Endothelial cell of umbilical vein (primary cell): Measurements from ENCODE around the gene MRPL55. TPM values are rescaled to one million over a fixed set of nuclear protein-coding genes. Genes with fewer than 3 reads are reported as not detected.

Experiments used
- BruUV-seq: library from RNA; stranded (reverse); fragments of 400-500 nt; replicated peaks from 2 replicates; lab custom pipeline; 2021; lab: Mats Ljungman, UMichigan
- CTCF ChIA-PET: fragments of 300-600, 350-600 bp; sonication (Branson Sonifier 250); formaldehyde crosslinking; loops from one replicate; lab custom pipeline; 2021; ENCODE audit warnings: antibody characterized with exemption, inconsistent platforms; lab: Charles Lee
- POLR2A ChIA-PET: fragments of 300-600, 350-600 bp; sonication (Branson Sonifier 250); formaldehyde crosslinking; loops from one replicate; lab custom pipeline; 2021; ENCODE audit warnings: antibody characterized with exemption, inconsistent platforms; lab: Charles Lee
- DNase-seq: peaks from one replicate; pipeline ENCODE4 v3.0.0-alpha.2; 2011; ENCODE audit warnings: low read depth, low spot score
- FAIRE-seq: peaks from 2 replicates; lab custom pipeline; 2011; peaks lifted over from hg19 to GRCh38; lab: Jason Lieb, UNC
- H2AFZ ChIP-seq: 2 replicates; pipeline ENCODE4 v1.6.0; 2012; ENCODE audit warnings: low read depth, low read length, control low read depth, inconsistent platforms
- H3K27ac ChIP-seq: 2 replicates; pipeline ENCODE4 v1.5.1; 2011; ENCODE audit warnings: low read depth, mild to moderate bottlenecking, control low read depth, low read length, moderate library complexity; ENCODE audit not compliant: insufficient read depth
- H3K27me3 ChIP-seq, 2 experiments: 2 replicates each; pipeline versions ENCODE4 v1.6.0 to v1.6.1; 2011; ENCODE audit warnings: low read length in 2 of 2, mixed read lengths in 1 of 2; ENCODE audit not compliant: control insufficient read depth in 2 of 2, insufficient read depth in 2 of 2
- H3K36me3 ChIP-seq, 2 experiments: 2 replicates in 1 of 2; 3 replicates in 1 of 2; pipeline ENCODE4 v1.5.1; 2011; ENCODE audit warnings: low read length in 2 of 2, mild to moderate bottlenecking in 1 of 2, moderate library complexity in 1 of 2; ENCODE audit not compliant: control insufficient read depth in 2 of 2, insufficient read depth in 2 of 2; ENCODE audit errors: extremely low read depth in 1 of 2
- H3K4me1 ChIP-seq: 3 replicates; pipeline ENCODE4 v1.5.1; 2011; ENCODE audit warnings: mild to moderate bottlenecking, low read length; ENCODE audit not compliant: control insufficient read depth, insufficient read depth; ENCODE audit errors: extremely low read depth
- H3K4me2 ChIP-seq: 2 replicates; pipeline ENCODE4 v1.6.1; 2011; ENCODE audit warnings: low read length, control low read depth, mixed read lengths; ENCODE audit not compliant: insufficient read depth
- H3K4me3 ChIP-seq, 3 experiments: fragments of 200-600 bp in 1 of 3; sonication (generic), shearing (Covaris generic) in 1 of 3; replicated peaks in 1 of 3; 2 replicates each; pipeline ENCODE4 v1.5.1; 2011 to 2016; ENCODE audit warnings: control low read depth in 3 of 3, low read length in 3 of 3, mild to moderate bottlenecking in 2 of 3, inconsistent platforms in 1 of 3, low read depth in 1 of 3, moderate library complexity in 1 of 3; ENCODE audit not compliant: insufficient read depth in 1 of 3
- H3K79me2 ChIP-seq: 2 replicates; pipeline ENCODE4 v1.6.0; 2012; ENCODE audit warnings: low read length, inconsistent platforms; ENCODE audit not compliant: control insufficient read depth, insufficient read depth
- H3K9ac ChIP-seq: replicated peaks from 2 replicates; pipeline ENCODE3; 2011; ENCODE audit warnings: low read length, control low read depth; ENCODE audit not compliant: insufficient read depth; ENCODE audit errors: extremely low read depth
- H3K9me1 ChIP-seq: replicated peaks from 3 replicates; pipeline ENCODE4 v1.6.0; 2011; ENCODE audit warnings: mild to moderate bottlenecking, low read length; ENCODE audit not compliant: control insufficient read depth, insufficient read depth; ENCODE audit errors: extremely low read depth
- H3K9me3 ChIP-seq: replicated peaks from 2 replicates; pipeline ENCODE4 v1.5.1; 2012; ENCODE audit warnings: low read length, inconsistent platforms; ENCODE audit not compliant: control insufficient read depth, insufficient read depth
- H4K20me1 ChIP-seq: replicated peaks from 2 replicates; pipeline ENCODE3; 2011; ENCODE audit warnings: mild to moderate bottlenecking, low read length; ENCODE audit not compliant: control insufficient read depth, insufficient read depth; ENCODE audit errors: extremely low read depth
- EZH2 ChIP-seq: IDR thresholded peaks from 2 replicates; pipeline ENCODE4 v1.6.1; 2012; ENCODE audit warnings: borderline replicate concordance, low read depth, mild to moderate bottlenecking, moderate library complexity, low read length, inconsistent platforms; ENCODE audit not compliant: severe bottlenecking
- FOS ChIP-seq: IDR thresholded peaks from 2 replicates; pipeline ENCODE4 v1.6.1; 2011; ENCODE audit warnings: mild to moderate bottlenecking, low read length, moderate library complexity, borderline replicate concordance; ENCODE audit not compliant: insufficient read depth
- GATA2 ChIP-seq: IDR thresholded peaks from 2 replicates; pipeline ENCODE4 v1.7.0; 2011; ENCODE audit warnings: low read depth, mild to moderate bottlenecking, moderate library complexity, mixed read lengths, low read length; ENCODE audit not compliant: insufficient read length, insufficient read depth
- JUN ChIP-seq: IDR thresholded peaks from 2 replicates; pipeline ENCODE4 v1.6.1; 2011; ENCODE audit warnings: borderline replicate concordance, low read depth; ENCODE audit not compliant: insufficient read length, insufficient read depth
- MYC ChIP-seq: IDR thresholded peaks from one replicate; pipeline ENCODE4 v1.6.1; 2011; ENCODE audit warnings: mild to moderate bottlenecking, low read depth, low read length
- POLR2A ChIP-seq: IDR thresholded peaks from 2 replicates; pipeline ENCODE4 v1.6.1; 2012; ENCODE audit warnings: low read depth, mild to moderate bottlenecking, control low read depth, low read length
- POLR2AphosphoS5 ChIP-seq: IDR thresholded peaks from 2 replicates; pipeline ENCODE4 v1.6.1; 2012; ENCODE audit warnings: low read depth, mild to moderate bottlenecking, control low read depth, low read length, moderate library complexity; ENCODE audit not compliant: insufficient read depth
- dilution Hi-C: fragments of 300-500 bp; cut with MboI; formaldehyde crosslinking; loops from one replicate; pipeline ENCODE4 v1.15.0; 2019; ENCODE audit warnings: low sequenced_read_pairs; ENCODE audit not compliant: extremely low pct_ligation_motif_present
- intact Hi-C: fragments of 100-400 bp; cut with micrococcal nuclease; formaldehyde crosslinking; loops from one replicate; pipeline ENCODE4 v1.10.0; 2022
- polyA plus RNA-seq, 4 experiments: library from polyadenylated mRNA; depleted of rRNA in 3 of 4; stranded (reverse) in 3 of 4; unstranded in 1 of 4; fragments of >200 nt; gene quantifications; 2 replicates each; pipeline versions ENCODE4 v1.2.1 to v1.2.3, GENCODE V29; 2011 to 2012; ENCODE audit warnings: missing spikeins in 1 of 4
- total RNA-seq: library from RNA; stranded (reverse); gene quantifications from 2 replicates; pipeline ENCODE4 v1.2.3, GENCODE V29; 2021
- TF ChIP-seq, protein P1 (sequence below), 2 donors: IDR thresholded peaks; 1 replicate in 1 of 2; 2 replicates in 1 of 2; pipeline ENCODE4 v1.5.1; 2011; ENCODE audit warnings: low read length in 2 of 2, mild to moderate bottlenecking in 2 of 2, moderate library complexity in 2 of 2, control low read depth in 1 of 2, inconsistent platforms in 1 of 2, low read depth in 1 of 2; ENCODE audit not compliant: insufficient read depth in 1 of 2; ENCODE audit errors: extremely low read depth in 1 of 2
- TF ChIP-seq, protein P2 (sequence below): IDR thresholded peaks from 2 replicates; pipeline ENCODE4 v1.6.1; 2011; ENCODE audit not compliant: insufficient read depth, insufficient read length

Gene MRPL55
- total and polyA plus RNA-seq, 2 donors (not counting 3 experiments of a cell fraction or from before 2014, with no cell fraction given), result 58.7 to 155 TPM

DNA sequence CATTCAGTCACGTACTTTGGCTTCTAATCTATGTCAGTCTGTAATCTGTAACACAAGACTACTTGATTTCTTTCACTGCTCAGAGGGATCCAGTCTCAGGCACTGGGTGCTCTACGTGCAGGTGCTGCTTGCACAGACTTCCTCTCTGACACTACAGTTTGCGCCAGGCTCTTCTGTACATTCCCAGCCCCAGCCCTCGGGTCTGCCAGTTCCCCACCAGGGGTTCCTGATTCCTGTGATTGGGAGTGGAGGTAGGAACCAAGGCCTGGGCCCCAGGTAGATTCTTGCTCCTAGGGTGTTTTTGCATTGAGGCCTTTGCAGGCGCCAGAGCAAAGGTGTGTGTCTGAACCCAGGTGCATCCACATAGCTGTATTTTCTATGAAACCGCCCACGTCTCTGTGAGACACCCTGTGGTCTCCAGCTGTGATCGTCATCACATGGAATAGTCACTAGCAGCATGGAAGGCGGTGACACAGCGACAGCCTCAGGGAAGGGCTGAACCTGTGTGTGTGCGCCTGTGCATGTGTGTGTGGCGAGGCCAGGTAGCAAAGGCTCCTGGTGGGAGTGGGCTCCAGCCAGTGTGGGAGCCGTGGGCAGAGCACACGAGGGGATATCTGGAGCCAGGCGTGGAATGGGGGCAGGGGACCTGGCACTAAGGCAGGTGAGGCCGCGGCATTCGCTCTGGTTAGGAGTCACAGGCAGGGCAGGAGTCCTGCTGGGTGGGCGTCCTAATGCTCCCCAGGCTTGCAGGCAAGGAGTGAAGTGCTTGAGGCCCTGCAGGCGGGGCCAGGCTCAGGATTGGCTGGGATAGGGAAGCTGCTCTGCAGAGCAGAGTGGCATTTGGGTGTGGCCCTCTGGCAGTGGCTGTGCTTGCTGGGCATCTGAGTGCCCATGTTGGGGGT is 45.8 kb upstream of the MRPL55 start:
- DNase-seq (no peak), FAIRE-seq (no peak)
- Histone ChIP-seq H3K36me3 (no peaks in the 10 kb centered on the region), H3K4me2 (no peak overlapping the region), H3K27me3 (no peaks in the 10 kb centered on the region), H3K9ac (no peak overlapping the region), H3K4me1 (no peaks in the 10 kb centered on the region), H3K9me1 (no peaks in the 10 kb centered on the region), H3K4me3 (no peak overlapping the region), H4K20me1 (no peaks in the 10 kb centered on the region), H3K79me2 (no peaks in the 10 kb centered on the region), H3K27ac (no peak overlapping the region), H3K9me3 (no peaks in the 10 kb centered on the region), H2AFZ (no peak overlapping the region)
- ChIA-PET CTCF (interaction anchor here (1.0 to 3.3 kb wide), 2 partner anchors 10 to 24 kb away, joined by 3 to 10 read pairs; partner anchors contain the start of gene IBA57), POLR2A (no interaction called here)
- no TSS peak for BruUV-seq
- intact Hi-C loops (no loop called here), dilution Hi-C loops (no loop called here)
- no peak for TF ChIP-seq POLR2A
- TF ChIP-seq, protein P1, sequence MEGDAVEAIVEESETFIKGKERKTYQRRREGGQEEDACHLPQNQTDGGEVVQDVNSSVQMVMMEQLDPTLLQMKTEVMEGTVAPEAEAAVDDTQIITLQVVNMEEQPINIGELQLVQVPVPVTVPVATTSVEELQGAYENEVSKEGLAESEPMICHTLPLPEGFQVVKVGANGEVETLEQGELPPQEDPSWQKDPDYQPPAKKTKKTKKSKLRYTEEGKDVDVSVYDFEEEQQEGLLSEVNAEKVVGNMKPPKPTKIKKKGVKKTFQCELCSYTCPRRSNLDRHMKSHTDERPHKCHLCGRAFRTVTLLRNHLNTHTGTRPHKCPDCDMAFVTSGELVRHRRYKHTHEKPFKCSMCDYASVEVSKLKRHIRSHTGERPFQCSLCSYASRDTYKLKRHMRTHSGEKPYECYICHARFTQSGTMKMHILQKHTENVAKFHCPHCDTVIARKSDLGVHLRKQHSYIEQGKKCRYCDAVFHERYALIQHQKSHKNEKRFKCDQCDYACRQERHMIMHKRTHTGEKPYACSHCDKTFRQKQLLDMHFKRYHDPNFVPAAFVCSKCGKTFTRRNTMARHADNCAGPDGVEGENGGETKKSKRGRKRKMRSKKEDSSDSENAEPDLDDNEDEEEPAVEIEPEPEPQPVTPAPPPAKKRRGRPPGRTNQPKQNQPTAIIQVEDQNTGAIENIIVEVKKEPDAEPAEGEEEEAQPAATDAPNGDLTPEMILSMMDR (IDR thresholded peaks at IDR 0.05; ENCODE audit: extremely low read depth in 1 of 2, insufficient read depth in 1 of 2, low read depth in 1 of 2, low read length in 2 of 2), result no peak

DNA sequence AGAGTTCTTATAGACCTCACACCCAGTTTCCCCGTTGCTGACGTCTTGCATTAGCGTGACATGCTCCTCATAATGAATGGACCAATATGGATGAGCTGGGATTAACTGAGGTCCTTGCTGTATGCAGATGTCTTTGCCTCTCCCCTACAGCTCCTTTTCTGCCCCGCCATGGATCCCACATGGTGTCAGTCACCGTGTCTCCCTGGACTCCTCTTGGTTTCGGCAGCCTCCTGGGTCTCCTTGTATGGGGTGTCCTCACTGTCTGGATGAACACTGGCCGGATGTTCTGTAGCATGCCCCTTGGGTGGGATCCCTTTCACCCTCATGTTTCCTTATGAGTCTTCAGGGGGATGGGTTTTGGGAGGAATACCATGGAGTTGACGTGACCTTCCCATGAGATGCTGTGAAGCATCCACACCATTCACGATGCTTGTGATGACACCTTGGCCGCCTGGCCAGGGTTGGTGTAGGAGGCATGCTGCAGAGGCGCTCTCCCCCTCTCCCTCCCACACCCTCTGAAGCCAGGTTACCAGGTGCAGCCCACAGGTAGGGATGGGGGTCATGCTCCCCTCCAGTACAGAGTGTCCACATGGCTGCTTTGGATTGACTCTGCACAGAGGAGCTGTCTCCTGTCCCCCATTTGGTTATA is 45.0 kb upstream of the MRPL55 start:
- no peaks in the 10 kb centered on the region for H4K20me1 ChIP-seq
- FAIRE-seq (no peak), DNase-seq (no peak)
- intact Hi-C loops (no loop called here), dilution Hi-C loops (no loop called here)
- no peak for TF ChIP-seq POLR2A
- TF ChIP-seq GATA2, result no peak
- no peak for TF ChIP-seq POLR2AphosphoS5
- no peak for TF ChIP-seq JUN
- TF ChIP-seq, protein P2, sequence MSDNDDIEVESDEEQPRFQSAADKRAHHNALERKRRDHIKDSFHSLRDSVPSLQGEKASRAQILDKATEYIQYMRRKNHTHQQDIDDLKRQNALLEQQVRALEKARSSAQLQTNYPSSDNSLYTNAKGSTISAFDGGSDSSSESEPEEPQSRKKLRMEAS, result no peak
- TF ChIP-seq, protein P1 (IDR thresholded peaks at IDR 0.05; ENCODE audit: extremely low read depth in 1 of 2, insufficient read depth in 1 of 2, low read depth in 1 of 2, low read length in 2 of 2), result no peak
- TF ChIP-seq EZH2, result no peak
- TF ChIP-seq FOS, result no peak
- TF ChIP-seq MYC, result no peak
- no peak overlapping the region for H3K27ac ChIP-seq
- H3K9me3 ChIP-seq, result no peaks in the 10 kb centered on the region
- no peaks in the 10 kb centered on the region for H3K9me1 ChIP-seq
- H3K79me2 ChIP-seq, result no peaks in the 10 kb centered on the region
- no peak overlapping the region for H2AFZ ChIP-seq
- no peak overlapping the region for H3K4me3 ChIP-seq
- no peaks in the 10 kb centered on the region for H3K27me3 ChIP-seq
- H3K4me2 ChIP-seq, result no peak overlapping the region
- H3K36me3 ChIP-seq, result no peaks in the 10 kb centered on the region
- peaks cover 2% of the 10 kb centered on the region for H3K4me1 ChIP-seq
- BruUV-seq, result no TSS peak
- H3K9ac ChIP-seq, result no peak overlapping the region
- ChIA-PET POLR2A (no interaction called here), CTCF (interaction anchor here (0.7 to 3.3 kb wide), 3 partner anchors 11 to 24 kb away, joined by 3 to 10 read pairs (median 3); partner anchors contain the start of gene IBA57)
